SK-N-SH treated with all-trans-retinoic acid at 6 μM for 48 hours (cell line): ENCODE measurements around the gene SPRED3.

ENCODE experiments used
- ATAC-seq: fragments of 200-7000 bp; cut with Tn5 transposase; 3 replicates; pipeline ENCODE4 v1.9.1; 2020; ENCODE audit warnings: mild to moderate bottlenecking, moderate library complexity
- BACH2 ChIP-seq: fragments of 250-450 bp; sonication (Bioruptor Pico); IDR thresholded peaks from 2 replicates; pipeline ENCODE4 v1.9.0; 2021; ENCODE audit warnings: mild to moderate bottlenecking, borderline replicate concordance
- CSDC2 ChIP-seq: fragments of 250-450 bp; sonication (Bioruptor Pico); IDR thresholded peaks from 2 replicates; pipeline ENCODE4 v1.5.0; 2020; ENCODE audit warnings: mild to moderate bottlenecking, moderate library complexity
- CSRNP3 ChIP-seq: fragments of 250-450 bp; sonication (Bioruptor Pico); IDR thresholded peaks from 2 replicates; pipeline ENCODE4 v1.5.1; 2021; ENCODE audit warnings: mild to moderate bottlenecking, moderate library complexity
- ESRRG ChIP-seq: fragments of 250-450 bp; sonication (Bioruptor Pico); IDR thresholded peaks from 2 replicates; pipeline ENCODE4 v1.6.1; 2021; ENCODE audit warnings: mild to moderate bottlenecking
- GLIS3 ChIP-seq: fragments of 250-450 bp; sonication (Bioruptor Pico); IDR thresholded peaks from 2 replicates; pipeline ENCODE4 v1.5.0; 2020; ENCODE audit warnings: mild to moderate bottlenecking, moderate library complexity
- ISL1 ChIP-seq: fragments of 250-450 bp; sonication (Bioruptor Pico); IDR thresholded peaks from 2 replicates; pipeline ENCODE4 v2.1.2; 2022; ENCODE audit warnings: mild to moderate bottlenecking, moderate library complexity
- OSR1 ChIP-seq: fragments of 250-450 bp; sonication (Bioruptor Pico); IDR thresholded peaks from 2 replicates; pipeline ENCODE4 v1.8.0; 2022; ENCODE audit warnings: moderate library complexity, mild to moderate bottlenecking, inconsistent platforms
- PATZ1 ChIP-seq: fragments of 250-450 bp; sonication (Bioruptor Pico); IDR thresholded peaks from 2 replicates; pipeline ENCODE4 v1.8.0; 2020; ENCODE audit warnings: mild to moderate bottlenecking, moderate library complexity, borderline replicate concordance
- POU6F1 ChIP-seq: fragments of 250-450 bp; sonication (Bioruptor Pico); IDR thresholded peaks from 2 replicates; pipeline ENCODE4 v1.8.0; 2021; ENCODE audit warnings: low read depth, mild to moderate bottlenecking, moderate library complexity, borderline replicate concordance
- PPARA ChIP-seq: fragments of 250-450 bp; sonication (Bioruptor Pico); IDR thresholded peaks from 2 replicates; pipeline ENCODE4 v1.5.0; 2020; ENCODE audit warnings: mild to moderate bottlenecking, borderline replicate concordance
- RARB ChIP-seq: fragments of 250-450 bp; sonication (Bioruptor Pico); IDR thresholded peaks from 2 replicates; pipeline ENCODE4 v1.8.0; 2021; ENCODE audit warnings: mild to moderate bottlenecking, moderate library complexity
- TCF4 ChIP-seq: fragments of 250-450 bp; sonication (Bioruptor Pico); IDR thresholded peaks from 2 replicates; pipeline ENCODE4 v1.8.0; 2021; ENCODE audit warnings: mild to moderate bottlenecking, moderate library complexity, borderline replicate concordance
- TOX ChIP-seq: fragments of 250-450 bp; sonication (Bioruptor Pico); IDR thresholded peaks from 2 replicates; pipeline ENCODE4 v1.8.0; 2021; ENCODE audit warnings: mild to moderate bottlenecking, moderate library complexity, borderline replicate concordance
- TSHZ2 ChIP-seq: fragments of 250-450 bp; sonication (Bioruptor Pico); IDR thresholded peaks from 2 replicates; pipeline ENCODE4 v1.5.0; 2020; ENCODE audit warnings: mild to moderate bottlenecking, moderate library complexity
- ZC3H10 ChIP-seq: fragments of 250-450 bp; sonication (Bioruptor Pico); IDR thresholded peaks from 2 replicates; pipeline ENCODE4 v1.5.1; 2021; ENCODE audit warnings: mild to moderate bottlenecking, moderate library complexity
- ZFP3 ChIP-seq: fragments of 250-450 bp; sonication (Bioruptor Pico); IDR thresholded peaks from 2 replicates; pipeline ENCODE4 v1.5.0; 2020; ENCODE audit warnings: mild to moderate bottlenecking, moderate library complexity
- ZFP30 ChIP-seq: fragments of 450-650 bp; formaldehyde crosslinking; IDR thresholded peaks from 2 replicates; pipeline ENCODE4 v1.5.0; 2022; ENCODE audit warnings: mild to moderate bottlenecking, moderate library complexity
- ZNF565 ChIP-seq: fragments of 450-650 bp; formaldehyde crosslinking; conservative IDR thresholded peaks from 2 replicates; pipeline ENCODE4 v1.5.0; 2020; ENCODE audit warnings: low read depth, mild to moderate bottlenecking, moderate library complexity
- ZNF70 ChIP-seq: fragments of 450-650 bp; formaldehyde crosslinking; IDR thresholded peaks from 2 replicates; pipeline ENCODE4 v1.5.0; 2020; ENCODE audit warnings: mild to moderate bottlenecking, moderate library complexity
- ZNF8 ChIP-seq: fragments of 450-650 bp; formaldehyde crosslinking; IDR thresholded peaks from 2 replicates; pipeline ENCODE4 v1.5.0; 2020; ENCODE audit warnings: mild to moderate bottlenecking, moderate library complexity

The SPRED3 gene

GRCh38 chr19:38350883-38351282 lies 37.6 kb upstream of the SPRED3 start:
- TF ChIP-seq POU6F1 (CRISPR knock-in tag): no peak
- no peak for TF ChIP-seq TOX (CRISPR knock-in tag)
- no peak for TF ChIP-seq PATZ1 (CRISPR knock-in tag)
- TF ChIP-seq OSR1 (CRISPR knock-in tag): no peak
- TF ChIP-seq ISL1 (CRISPR knock-in tag): no peak
- TF ChIP-seq ZNF565 (CRISPR knock-in tag): no peak
- TF ChIP-seq, all 23 proteins: peak for 0
- ATAC-seq: no peak

- TF ChIP-seq BACH2 (CRISPR knock-in tag) (no peak), ZC3H10 (CRISPR knock-in tag) (no peak), GLIS3 (CRISPR knock-in tag) (no peak), TCF4 (CRISPR knock-in tag) (no peak), PATZ1 (CRISPR knock-in tag) (no peak), ISL1 (CRISPR knock-in tag) (no peak), ZFP3 (no peak), ZNF70 (CRISPR knock-in tag) (no peak), PPARA (CRISPR knock-in tag) (no peak)
- ATAC-seq: peak; percentile 33
Measured at GRCh38 chr19:38351865-38352395, 36.6 kb upstream of the SPRED3 start.

GRCh38 chr19:38352611-38353010 lies 35.9 kb upstream of the SPRED3 start:
- ATAC-seq: no peak
- TF ChIP-seq ZFP30 (CRISPR knock-in tag): no peak
- TF ChIP-seq POU6F1 (CRISPR knock-in tag): no peak
- TF ChIP-seq ZNF70 (CRISPR knock-in tag): no peak
- no peak for TF ChIP-seq ISL1 (CRISPR knock-in tag)
- no peak for TF ChIP-seq RARB (CRISPR knock-in tag)
- TF ChIP-seq TCF4 (CRISPR knock-in tag): no peak
- TF ChIP-seq BACH2 (CRISPR knock-in tag): no peak
- TF ChIP-seq CSRNP3 (CRISPR knock-in tag): no peak
- TF ChIP-seq ZNF8 (CRISPR knock-in tag): no peak
- no peak for TF ChIP-seq ESRRG (CRISPR knock-in tag)
- TF ChIP-seq TSHZ2 (CRISPR knock-in tag): no peak
- TF ChIP-seq CSDC2 (CRISPR knock-in tag): no peak
